A549 (cell line): ENCODE data around the gene MC2R. TPM values are rescaled to one million over a fixed set of nuclear protein-coding genes. Genes with fewer than 3 reads are reported as not detected.

Source experiments
- ATAC-seq, 2 experiments: fragments of 200-7000 bp in 1 of 2; fragments of >200 bp in 1 of 2; cut with Nextera tagmentation in 1 of 2; cut with Tn5 transposase in 1 of 2; 3 replicates each; pipeline versions ENCODE4 v1.8.0 to v1.9.1; 2018 to 2020; ENCODE audit warnings: mild to moderate bottlenecking in 1 of 2, moderate library complexity in 1 of 2
- CTCF ChIA-PET: fragments of 300-600 bp; sonication (Branson Sonifier 250); formaldehyde crosslinking; extraction: SDS; loops from one replicate; lab custom pipeline; 2021; ENCODE audit warnings: antibody characterized with exemption, inconsistent platforms; lab: Yijun Ruan, JAX
- POLR2A ChIA-PET: fragments of 350-600 bp; formaldehyde crosslinking; extraction: SDS; loops from one replicate; lab custom pipeline; 2021; ENCODE audit warnings: antibody characterized with exemption, inconsistent platforms; lab: Yijun Ruan, JAX
- DNase-seq, 2 experiments: peaks; one replicate each; pipeline versions ENCODE4 v3.0.0 to v3.0.0-alpha.2; 2011 to 2016; ENCODE audit warnings: low read depth in 1 of 2, low spot score in 1 of 2
- FAIRE-seq: peaks from 2 replicates; lab custom pipeline; 2011; peaks lifted over from hg19 to GRCh38; lab: Jason Lieb, UNC
- H3K27ac ChIP-seq, 2 experiments: fragments of >200 bp; sonication (Bioruptor Twin); formaldehyde crosslinking; 3 replicates each; pipeline ENCODE4 v1.5.1; 2016 to 2017
- H3K4me1 ChIP-seq: fragments of >200 bp; sonication (Bioruptor Twin); formaldehyde crosslinking; 3 replicates; pipeline ENCODE4 v1.6.1; 2016
- H3K4me2 ChIP-seq: fragments of >200 bp; sonication (Bioruptor Twin); formaldehyde crosslinking; 3 replicates; pipeline ENCODE4 v1.6.1; 2016
- H3K4me3 ChIP-seq: fragments of >200 bp; sonication (Bioruptor Twin); formaldehyde crosslinking; 3 replicates; pipeline ENCODE4 v1.5.1; 2016
- H3K9me3 ChIP-seq: fragments of >200 bp; sonication (Bioruptor Twin); formaldehyde crosslinking; 3 replicates; pipeline ENCODE4 v1.6.1; 2016
- BHLHE40 ChIP-seq: IDR thresholded peaks from 2 replicates; pipeline ENCODE4 v1.6.1; 2012; ENCODE audit warnings: low read depth, low read length, inconsistent platforms
- CBX2 ChIP-seq: fragments of 200-600 bp; sonication (generic); IDR thresholded peaks from 2 replicates; pipeline ENCODE4 v1.6.1; 2016; ENCODE audit warnings: low read depth, mild to moderate bottlenecking, borderline replicate concordance
- CBX8 ChIP-seq: fragments of 200-600 bp; sonication (generic); IDR thresholded peaks from 2 replicates; pipeline ENCODE4 v1.6.1; 2016
- CEBPB ChIP-seq, 2 experiments: fragments of >200 bp in 1 of 2; sonication (Bioruptor Twin) in 1 of 2; formaldehyde crosslinking in 1 of 2; IDR thresholded peaks; 2 replicates each; pipeline ENCODE4 v1.6.1; 2012 to 2016
- CHD2 ChIP-seq: fragments of 150-350 bp; IDR thresholded peaks from 2 replicates; pipeline ENCODE4 v1.6.1; 2014; ENCODE audit warnings: low read length; ENCODE audit not compliant: partially characterized antibody
- CHD4 ChIP-seq: fragments of 200-600 bp; sonication (generic); IDR thresholded peaks from 2 replicates; pipeline ENCODE4 v1.6.1; 2016; ENCODE audit warnings: antibody characterized with exemption, mild to moderate bottlenecking, borderline replicate concordance
- EHF ChIP-seq: fragments of 250-450 bp; sonication (Bioruptor Pico); IDR thresholded peaks from 2 replicates; pipeline ENCODE4 v1.5.0; 2020; ENCODE audit warnings: mild to moderate bottlenecking
- EHMT2 ChIP-seq: fragments of 200-600 bp; sonication (generic); IDR thresholded peaks from 2 replicates; pipeline ENCODE4 v1.6.1; 2016; ENCODE audit warnings: antibody characterized with exemption, low read depth, mild to moderate bottlenecking, moderate library complexity
- FOXS1 ChIP-seq: fragments of 250-450 bp; sonication (Bioruptor Pico); IDR thresholded peaks from 2 replicates; pipeline ENCODE4 v1.5.0; 2020; ENCODE audit warnings: mild to moderate bottlenecking, moderate library complexity
- KDM1A ChIP-seq: fragments of 200-600 bp; sonication (generic); IDR thresholded peaks from 2 replicates; pipeline ENCODE4 v1.6.1; 2016; ENCODE audit warnings: low read depth, mild to moderate bottlenecking
- MAFK ChIP-seq: fragments of 450-650 bp; IDR thresholded peaks from 2 replicates; pipeline ENCODE4 v1.6.1; 2014; ENCODE audit not compliant: partially characterized antibody
- MAZ ChIP-seq: fragments of 150-350 bp; IDR thresholded peaks from 2 replicates; pipeline ENCODE4 v1.6.1; 2014; ENCODE audit warnings: antibody characterized with exemption, low read depth, low read length, borderline replicate concordance
- MYC ChIP-seq: IDR thresholded peaks from 2 replicates; pipeline ENCODE4 v1.6.1; 2012; ENCODE audit warnings: mild to moderate bottlenecking, inconsistent platforms, low read length, improper control_type of control experiment, borderline replicate concordance
- NR3C1 ChIP-seq: fragments of >200 bp; sonication (Bioruptor Twin); formaldehyde crosslinking; IDR thresholded peaks from 3 replicates; pipeline ENCODE4 v1.6.1; 2017
- POLR2AphosphoS2 ChIP-seq: conservative IDR thresholded peaks from 2 replicates; pipeline ENCODE4 v1.6.1; 2012; ENCODE audit warnings: low read length, improper control_type of control experiment, inconsistent platforms
- SMC3 ChIP-seq: fragments of >200 bp; sonication (Bioruptor Twin); formaldehyde crosslinking; IDR thresholded peaks from 3 replicates; pipeline ENCODE4 v1.6.1; 2018; ENCODE audit warnings: inconsistent platforms
- ZFP36 ChIP-seq: fragments of 450-650 bp; IDR thresholded peaks from 2 replicates; pipeline ENCODE4 v1.6.1; 2014; ENCODE audit warnings: borderline replicate concordance; ENCODE audit not compliant: partially characterized antibody
- ZSCAN20 ChIP-seq: fragments of 250-450 bp; sonication (Bioruptor Pico); IDR thresholded peaks from 2 replicates; pipeline ENCODE4 v1.8.0; 2022; ENCODE audit warnings: mild to moderate bottlenecking, moderate library complexity
- WGBS: methylation state at CpG from one replicate; pipeline ENCODE4 v1.1.6; 2017; ENCODE audit errors: missing lambda C conversion rate; 5-methylcytosine and 5-hydroxymethylcytosine counted together
- polyA plus RNA-seq, 4 experiments: library from polyadenylated mRNA; depleted of rRNA in 3 of 4; stranded (reverse); fragments of >200 nt; fragmentation: RNase III in 1 of 4; extraction: RNeasy Plus Mini Kit Qiagen cat#74134 plus additional on column Dnase treatment in 1 of 4; gene quantifications; 2 replicates in 3 of 4; 3 replicates in 1 of 4; pipeline ENCODE4 v1.2.3, GENCODE V29; 2011 to 2017
- TF ChIP-seq, protein P1 (sequence below): fragments of >200 bp; sonication (Bioruptor Twin); formaldehyde crosslinking; IDR thresholded peaks from 3 replicates; pipeline ENCODE4 v1.6.1; 2016
- TF ChIP-seq, protein P2 (sequence below): fragments of 250-450 bp; sonication (Bioruptor Pico); IDR thresholded peaks from 2 replicates; pipeline ENCODE4 v1.5.0; 2020; ENCODE audit warnings: low read depth, mild to moderate bottlenecking, moderate library complexity
- TF ChIP-seq, protein P3 (sequence below): fragments of 250-450 bp; sonication (Bioruptor Pico); IDR thresholded peaks from 2 replicates; pipeline ENCODE4 v1.5.0; 2021; ENCODE audit warnings: mild to moderate bottlenecking, moderate library complexity, borderline replicate concordance

Gene MC2R
- polyA plus RNA-seq, 2 of the 4 experiments (the other 2 are of a cell fraction), result not detected

DNA sequence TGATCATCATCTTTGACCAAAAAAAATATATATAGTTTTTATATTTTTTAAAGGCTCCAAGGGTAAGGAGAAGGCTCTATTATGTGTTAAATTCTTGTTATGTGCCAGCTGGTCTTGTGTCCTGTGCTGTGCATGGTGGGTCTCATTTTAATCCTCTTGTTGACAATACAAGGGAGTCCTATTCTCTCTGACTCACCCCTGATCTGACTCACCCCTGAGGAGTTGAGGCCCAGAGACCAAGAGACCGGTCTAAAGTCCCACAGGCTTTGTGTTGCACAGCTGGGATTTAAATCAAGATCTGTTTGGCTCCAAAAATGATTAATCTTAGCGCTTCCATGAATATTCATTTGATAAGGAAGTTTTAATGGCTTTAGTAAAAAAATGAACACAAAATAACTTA lies 25.7 kb downstream of the MC2R start:
- H3K4me1 ChIP-seq, result no peaks in the 10 kb centered on the region
- TF ChIP-seq CHD4 (no peak), ZSCAN20 (no peak), FOXS1 (no peak), CBX8 (no peak), MAZ (no peak), CHD2 (no peak), BHLHE40 (no peak), POLR2AphosphoS2 (no peak), SMC3 (no peak)
- TF ChIP-seq, protein P1, sequence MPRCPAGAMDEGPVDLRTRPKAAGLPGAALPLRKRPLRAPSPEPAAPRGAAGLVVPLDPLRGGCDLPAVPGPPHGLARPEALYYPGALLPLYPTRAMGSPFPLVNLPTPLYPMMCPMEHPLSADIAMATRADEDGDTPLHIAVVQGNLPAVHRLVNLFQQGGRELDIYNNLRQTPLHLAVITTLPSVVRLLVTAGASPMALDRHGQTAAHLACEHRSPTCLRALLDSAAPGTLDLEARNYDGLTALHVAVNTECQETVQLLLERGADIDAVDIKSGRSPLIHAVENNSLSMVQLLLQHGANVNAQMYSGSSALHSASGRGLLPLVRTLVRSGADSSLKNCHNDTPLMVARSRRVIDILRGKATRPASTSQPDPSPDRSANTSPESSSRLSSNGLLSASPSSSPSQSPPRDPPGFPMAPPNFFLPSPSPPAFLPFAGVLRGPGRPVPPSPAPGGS, result no peak
- TF ChIP-seq, all 56 proteins: peak for 0
- H3K9me3 ChIP-seq, result no peaks in the 10 kb centered on the region
- CTCF ChIA-PET, result no interaction called here
- FAIRE-seq, result no peak
- 9% methylated on average over 2 of the region's 2 CpGs for WGBS
- 0 out of 6 replicates have a peak, but pooled peaks have one; percentile 36 to 54 for ATAC-seq
- no peak overlapping the region for H3K27ac ChIP-seq
- H3K4me3 ChIP-seq, result no peak overlapping the region
- POLR2A ChIA-PET, result no interaction called here
- peak; percentile 4 to 7 for DNase-seq
- no peak overlapping the region for H3K4me2 ChIP-seq

DNA sequence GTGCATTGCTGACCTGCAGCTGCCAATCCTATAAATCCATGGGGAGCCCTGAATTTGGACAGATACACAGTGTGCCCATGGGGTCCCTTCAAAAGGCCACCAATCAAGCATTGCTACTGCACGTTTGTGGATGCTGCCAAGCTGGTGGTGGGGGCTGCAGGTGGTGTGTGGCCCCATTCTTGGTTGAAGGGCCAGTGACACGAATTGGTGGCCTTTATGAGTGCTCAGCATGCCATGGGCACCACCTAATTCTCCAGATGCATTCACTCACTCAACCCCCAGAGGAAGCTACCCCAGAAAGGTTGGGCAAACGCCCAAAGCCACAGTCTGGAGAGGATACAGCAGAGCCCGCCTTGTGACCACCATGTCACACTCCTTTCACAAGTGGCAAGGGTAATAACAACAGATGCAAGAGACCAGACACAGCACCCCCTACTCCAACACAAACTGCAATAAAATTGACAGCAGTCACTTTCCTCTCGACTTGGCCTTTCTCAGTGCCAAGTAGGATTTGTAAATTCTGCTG lies 27.1 kb downstream of the MC2R start:
- H3K4me2 ChIP-seq, result no peak overlapping the region
- CTCF ChIA-PET, result no interaction called here
- ATAC-seq, result no peak
- TF ChIP-seq CHD2, result no peak
- TF ChIP-seq EHMT2, result no peak
- no peak for TF ChIP-seq EHF (CRISPR knock-in tag)
- TF ChIP-seq, protein P2, sequence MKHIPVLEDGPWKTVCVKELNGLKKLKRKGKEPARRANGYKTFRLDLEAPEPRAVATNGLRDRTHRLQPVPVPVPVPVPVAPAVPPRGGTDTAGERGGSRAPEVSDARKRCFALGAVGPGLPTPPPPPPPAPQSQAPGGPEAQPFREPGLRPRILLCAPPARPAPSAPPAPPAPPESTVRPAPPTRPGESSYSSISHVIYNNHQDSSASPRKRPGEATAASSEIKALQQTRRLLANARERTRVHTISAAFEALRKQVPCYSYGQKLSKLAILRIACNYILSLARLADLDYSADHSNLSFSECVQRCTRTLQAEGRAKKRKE (CRISPR knock-in tag), result no peak
- no peak for TF ChIP-seq KDM1A
- no peak for TF ChIP-seq CHD4
- TF ChIP-seq NR3C1, result no peak
- TF ChIP-seq CEBPB (IDR thresholded peaks at IDR 0.05), result no peak
- no peak for TF ChIP-seq MAFK
- TF ChIP-seq, all 56 proteins: peak for 0
- no peak overlapping the region for H3K4me3 ChIP-seq
- no peak for FAIRE-seq
- 18% methylated on average over 5 of the region's 5 CpGs for WGBS
- no peaks in the 10 kb centered on the region for H3K4me1 ChIP-seq
- DNase-seq, result no peak
- H3K27ac ChIP-seq, result no peak overlapping the region
- no peaks in the 10 kb centered on the region for H3K9me3 ChIP-seq
- POLR2A ChIA-PET, result no interaction called here

DNA sequence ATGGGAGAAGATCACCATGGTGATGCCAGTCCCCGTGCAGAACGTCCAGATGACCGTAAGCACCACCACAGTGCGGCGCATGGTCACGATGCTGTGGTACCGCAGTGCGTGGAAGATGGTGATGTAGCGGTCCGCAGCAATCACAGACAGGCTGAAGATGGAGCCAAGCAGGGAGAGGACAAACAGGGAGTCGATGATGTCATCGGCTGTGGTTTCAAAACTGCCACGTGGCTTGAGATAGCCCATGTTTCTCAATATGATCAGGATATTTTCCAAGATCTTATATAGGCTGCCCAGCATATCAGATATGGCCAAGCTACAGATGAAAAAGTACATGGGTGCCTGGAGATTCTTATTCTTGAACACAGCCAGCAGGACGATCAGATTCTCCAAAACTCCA lies 30.3 kb downstream of the MC2R start:
- no peak for FAIRE-seq
- ChIA-PET POLR2A (no interaction called here), CTCF (no interaction called here)
- H3K27ac ChIP-seq, result no peak overlapping the region
- WGBS, result 62% methylated on average over 14 of the region's 14 CpGs
- TF ChIP-seq NR3C1, result no peak
- TF ChIP-seq, protein P3, sequence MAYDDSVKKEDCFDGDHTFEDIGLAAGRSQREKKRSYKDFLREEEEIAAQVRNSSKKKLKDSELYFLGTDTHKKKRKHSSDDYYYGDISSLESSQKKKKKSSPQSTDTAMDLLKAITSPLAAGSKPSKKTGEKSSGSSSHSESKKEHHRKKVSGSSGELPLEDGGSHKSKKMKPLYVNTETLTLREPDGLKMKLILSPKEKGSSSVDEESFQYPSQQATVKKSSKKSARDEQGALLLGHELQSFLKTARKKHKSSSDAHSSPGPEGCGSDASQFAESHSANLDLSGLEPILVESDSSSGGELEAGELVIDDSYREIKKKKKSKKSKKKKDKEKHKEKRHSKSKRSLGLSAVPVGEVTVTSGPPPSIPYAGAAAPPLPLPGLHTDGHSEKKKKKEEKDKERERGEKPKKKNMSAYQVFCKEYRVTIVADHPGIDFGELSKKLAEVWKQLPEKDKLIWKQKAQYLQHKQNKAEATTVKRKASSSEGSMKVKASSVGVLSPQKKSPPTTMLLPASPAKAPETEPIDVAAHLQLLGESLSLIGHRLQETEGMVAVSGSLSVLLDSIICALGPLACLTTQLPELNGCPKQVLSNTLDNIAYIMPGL, result no peak
- no peak for TF ChIP-seq CBX2
- TF ChIP-seq MYC, result no peak
- no peak for TF ChIP-seq ZFP36
- H3K4me2 ChIP-seq, result no peak overlapping the region
- H3K4me3 ChIP-seq, result no peak overlapping the region
- H3K4me1 ChIP-seq, result no peaks in the 10 kb centered on the region
- no peak for DNase-seq
- H3K9me3 ChIP-seq, result no peaks in the 10 kb centered on the region
- ATAC-seq, result no peak
